ENCODE data around the gene SLC44A5. TPM values are rescaled to one million over a fixed set of nuclear protein-coding genes. Genes with fewer than 3 reads are reported as not detected.
"Not testable (repeated sequence)": the region's sequence is repeated elsewhere in the genome, so short reads cannot be mapped to it uniquely, and the experiment has no call there.

Gene SLC44A5
- total and polyA plus RNA-seq, 7 donors: 0.01 to 7.5 (median 0.49) TPM

- ATAC-seq (no peak), DNase-seq (no peak)
- no peak overlapping the region for H3K4me3 ChIP-seq
- no peak for TF ChIP-seq CTCF (IDR thresholded peaks at IDR 0.05)
- H3K27me3 ChIP-seq (ENCODE audit: insufficient read depth in 3 of 3, low read length in 2 of 3): no peaks in the 10 kb centered on the region
- WGBS, 3 donors: 28 to 45% (median 38%) methylated on average over 2 of the region's 2 CpGs
- H3K27ac ChIP-seq: no peak overlapping the region
- H3K4me1 ChIP-seq: no peaks in the 10 kb centered on the region
- no peaks in the 10 kb centered on the region for H3K9me3 ChIP-seq
- intact Hi-C loops (cut with DNase I): no loop called here
- no peaks in the 10 kb centered on the region for H3K36me3 ChIP-seq (ENCODE audit: insufficient read depth in 1 of 2, low read depth in 1 of 2)
These were observed 353.5 kb downstream of the SLC44A5 start for GRCh38 chr1:75257424-75257823.

DNA sequence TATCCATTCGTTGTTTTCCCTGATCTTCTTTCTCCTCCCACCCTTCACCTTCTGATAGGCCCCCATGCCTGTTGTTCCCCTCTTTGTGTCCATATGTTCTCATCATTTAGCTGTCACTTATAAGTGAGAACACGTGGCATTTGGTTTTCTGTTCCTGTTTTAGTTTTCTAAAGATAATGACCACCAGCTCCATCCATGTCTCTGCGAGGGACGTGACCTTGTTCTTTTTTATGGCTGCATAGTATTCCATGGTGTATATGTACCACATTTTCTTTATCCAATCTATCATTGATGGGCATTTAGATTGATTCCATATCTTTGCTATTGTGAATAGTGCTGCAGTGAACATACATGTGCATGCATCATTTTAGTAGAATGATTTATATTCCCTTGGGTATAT is 360.8 kb downstream of the SLC44A5 start:
- DNase-seq; ATAC-seq; H3K4me3 ChIP-seq; H3K9me3 ChIP-seq; H3K27ac ChIP-seq; H3K27me3 ChIP-seq (ENCODE audit: insufficient read depth in 3 of 3, low read length in 2 of 3); H3K36me3 ChIP-seq (ENCODE audit: insufficient read depth in 1 of 2, low read depth in 1 of 2); H3K4me1 ChIP-seq; intact Hi-C loops (cut with DNase I): not testable (repeated sequence)
- 70 to 83% (median 76%) methylated on average over 4 of the region's 4 CpGs for WGBS, 3 donors

DNA sequence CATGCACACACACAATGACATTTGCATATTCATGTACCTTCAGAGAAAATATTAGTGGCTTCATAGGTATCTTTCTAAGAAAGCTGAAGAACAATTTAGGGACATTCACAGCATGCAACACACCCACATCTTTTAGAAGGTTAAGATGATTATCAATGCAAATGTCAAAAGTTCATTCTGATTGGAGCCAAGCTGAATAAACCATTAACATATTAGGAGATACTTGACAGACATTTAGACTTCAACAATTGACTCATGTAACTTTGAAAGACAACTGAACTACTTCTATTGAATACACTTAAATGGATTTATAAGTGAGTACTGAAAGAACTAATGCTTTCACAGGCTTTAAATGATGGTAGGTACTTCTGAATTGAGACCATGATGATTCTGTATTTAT is 365.7 kb downstream of the SLC44A5 start:
- no peak overlapping the region for H3K27ac ChIP-seq
- H3K4me3 ChIP-seq: no peak overlapping the region
- no peak for ATAC-seq
- no peaks in the 10 kb centered on the region for H3K4me1 ChIP-seq
- H3K27me3 ChIP-seq (ENCODE audit: insufficient read depth in 3 of 3, low read length in 2 of 3): peaks cover 0 to 2% (median 0%) of the 10 kb centered on the region in 3 donors
- no peaks in the 10 kb centered on the region for H3K36me3 ChIP-seq (ENCODE audit: insufficient read depth in 1 of 2, low read depth in 1 of 2)
- no peak for DNase-seq
- TF ChIP-seq CTCF (IDR thresholded peaks at IDR 0.05): no peak
- intact Hi-C loops (cut with DNase I): no loop called here
- no peaks in the 10 kb centered on the region for H3K9me3 ChIP-seq

- intact Hi-C loops (cut with DNase I): no loop called here
- H3K27me3 ChIP-seq (ENCODE audit: insufficient read depth in 3 of 3, low read length in 2 of 3): peaks cover 0 to 2% (median 0%) of the 10 kb centered on the region in 3 donors
- TF ChIP-seq CTCF (IDR thresholded peaks at IDR 0.05): no peak
- H3K9me3 ChIP-seq: no peaks in the 10 kb centered on the region
- no peak overlapping the region for H3K4me3 ChIP-seq
- no peak for ATAC-seq
- H3K27ac ChIP-seq: no peak overlapping the region
- H3K36me3 ChIP-seq (ENCODE audit: insufficient read depth in 1 of 2, low read depth in 1 of 2): no peaks in the 10 kb centered on the region
- WGBS, 3 donors: 61 to 83% (median 71%) methylated on average over 1 of the region's 1 CpG
- DNase-seq: no peak
- H3K4me1 ChIP-seq: no peaks in the 10 kb centered on the region
These were observed 367.8 kb downstream of the SLC44A5 start for GRCh38 chr1:75243124-75243523.

GRCh38 chr1:75237316-75237715 is 373.6 kb downstream of the SLC44A5 start:
- no peaks in the 10 kb centered on the region for H3K36me3 ChIP-seq (ENCODE audit: insufficient read depth in 1 of 2, low read depth in 1 of 2)
- H3K27me3 ChIP-seq (ENCODE audit: insufficient read depth in 3 of 3, low read length in 2 of 3): no peaks in the 10 kb centered on the region
- TF ChIP-seq CTCF (IDR thresholded peaks at IDR 0.05): no peak
- no peak overlapping the region for H3K27ac ChIP-seq
- intact Hi-C loops (cut with DNase I): loop anchor here in 1 of 2 donors (10.0 kb wide), 1 partner anchor 387 kb away; no protein-coding TSS in a partner anchor
- ATAC-seq: no peak
- no peaks in the 10 kb centered on the region for H3K9me3 ChIP-seq
- DNase-seq: no peak
- no peaks in the 10 kb centered on the region for H3K4me1 ChIP-seq
- no peak overlapping the region for H3K4me3 ChIP-seq
